Nephron progenitor cell (in vitro differentiated cells): Measurements from ENCODE around the gene IL3.

Experiments
- DNase-seq: peaks from one replicate; pipeline ENCODE4 v3.0.0; 2021
- H3K27ac Mint-ChIP-seq: 2 replicates; pipeline ENCODE4 v1.8.0; 2021; ENCODE audit warnings: mild to moderate bottlenecking, moderate library complexity, mixed read lengths
- H3K27me3 Mint-ChIP-seq: 2 replicates; pipeline ENCODE4 v1.8.0; 2021; ENCODE audit warnings: mild to moderate bottlenecking, low read depth, mixed read lengths; ENCODE audit not compliant: poor library complexity
- H3K36me3 Mint-ChIP-seq: 2 replicates; pipeline ENCODE4 v1.8.0; 2021; ENCODE audit warnings: low read depth, mixed read lengths
- H3K4me1 Mint-ChIP-seq: 2 replicates; pipeline ENCODE4 v1.8.0; 2021; ENCODE audit warnings: mixed read lengths
- H3K4me3 Mint-ChIP-seq: 2 replicates; pipeline ENCODE4 v1.8.0; 2021; ENCODE audit warnings: mild to moderate bottlenecking, moderate library complexity, mixed read lengths
- H3K9me3 Mint-ChIP-seq: 2 replicates; pipeline ENCODE4 v1.8.0; 2021; ENCODE audit warnings: mild to moderate bottlenecking, moderate library complexity, mixed read lengths
- TF ChIP-seq, protein P1 (sequence below): fragments of 200-600 bp; sonication (generic); IDR thresholded peaks from 2 replicates; pipeline ENCODE4 v1.5.0; 2021; ENCODE audit warnings: antibody characterized with exemption

IL3 gene

DNA sequence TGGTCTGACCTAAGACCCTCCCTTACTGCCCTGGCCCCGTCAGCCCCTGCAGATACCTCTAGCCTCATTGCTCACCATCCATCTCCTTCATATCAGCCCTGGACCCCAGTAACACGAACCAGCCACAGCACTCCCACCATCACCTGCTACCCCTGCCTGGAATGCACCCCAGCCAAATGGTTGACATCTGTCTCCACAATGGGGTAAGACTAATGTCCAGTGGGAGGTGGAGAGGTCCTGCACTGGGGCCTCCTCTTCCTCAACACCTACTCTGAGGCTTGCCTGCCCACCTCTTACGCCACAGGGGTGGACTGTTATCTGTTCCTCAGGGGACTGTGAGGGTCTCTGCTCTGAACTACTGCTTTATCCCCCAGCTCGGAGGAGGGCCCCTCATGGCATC lies 25.2 kb downstream of the IL3 start:
- Mint-ChIP-seq H3K27ac (no peak overlapping the region), H3K36me3 (no peaks in the 10 kb centered on the region)
- no peak for DNase-seq

DNA sequence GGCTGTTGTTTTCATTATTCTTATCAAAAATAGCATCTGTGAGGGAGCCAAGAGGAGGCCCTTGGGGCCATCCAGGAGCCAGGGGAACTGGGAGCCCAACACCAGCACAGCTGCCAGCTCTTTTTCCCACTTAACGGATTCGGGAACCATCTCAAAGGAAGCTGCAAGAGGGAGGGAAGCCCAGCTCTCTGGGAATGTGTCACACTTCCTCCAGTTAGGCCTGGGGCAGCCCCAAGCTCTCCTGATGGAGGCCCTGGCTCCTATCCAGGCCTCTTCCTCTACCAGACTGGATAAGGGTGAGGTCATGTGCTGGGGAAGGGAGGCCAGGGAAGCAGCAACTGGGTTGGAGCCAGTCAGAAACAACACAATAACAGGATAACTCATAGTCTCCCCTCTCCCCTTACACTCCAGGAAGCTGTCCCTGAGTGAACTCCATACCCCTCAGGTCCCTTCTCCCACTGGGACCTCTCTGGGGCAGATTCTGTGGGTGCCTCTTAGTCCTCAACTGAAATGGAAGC lies 25.9 kb downstream of the IL3 start:
- no peaks in the 10 kb centered on the region for H3K36me3 Mint-ChIP-seq
- peaks cover 5% of the 10 kb centered on the region for H3K4me1 Mint-ChIP-seq
- TF ChIP-seq, protein P1, sequence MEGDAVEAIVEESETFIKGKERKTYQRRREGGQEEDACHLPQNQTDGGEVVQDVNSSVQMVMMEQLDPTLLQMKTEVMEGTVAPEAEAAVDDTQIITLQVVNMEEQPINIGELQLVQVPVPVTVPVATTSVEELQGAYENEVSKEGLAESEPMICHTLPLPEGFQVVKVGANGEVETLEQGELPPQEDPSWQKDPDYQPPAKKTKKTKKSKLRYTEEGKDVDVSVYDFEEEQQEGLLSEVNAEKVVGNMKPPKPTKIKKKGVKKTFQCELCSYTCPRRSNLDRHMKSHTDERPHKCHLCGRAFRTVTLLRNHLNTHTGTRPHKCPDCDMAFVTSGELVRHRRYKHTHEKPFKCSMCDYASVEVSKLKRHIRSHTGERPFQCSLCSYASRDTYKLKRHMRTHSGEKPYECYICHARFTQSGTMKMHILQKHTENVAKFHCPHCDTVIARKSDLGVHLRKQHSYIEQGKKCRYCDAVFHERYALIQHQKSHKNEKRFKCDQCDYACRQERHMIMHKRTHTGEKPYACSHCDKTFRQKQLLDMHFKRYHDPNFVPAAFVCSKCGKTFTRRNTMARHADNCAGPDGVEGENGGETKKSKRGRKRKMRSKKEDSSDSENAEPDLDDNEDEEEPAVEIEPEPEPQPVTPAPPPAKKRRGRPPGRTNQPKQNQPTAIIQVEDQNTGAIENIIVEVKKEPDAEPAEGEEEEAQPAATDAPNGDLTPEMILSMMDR: no peak
- no peak for DNase-seq
- H3K27ac Mint-ChIP-seq: no peak overlapping the region
- H3K9me3 Mint-ChIP-seq: no peaks in the 10 kb centered on the region
- peaks cover 9% of the 10 kb centered on the region for H3K27me3 Mint-ChIP-seq
- H3K4me3 Mint-ChIP-seq: no peak overlapping the region

More for the DNA sequence above, 25.2 kb downstream of the IL3 start:
- Mint-ChIP-seq H3K9me3 (no peaks in the 10 kb centered on the region), H3K4me3 (no peak overlapping the region), H3K4me1 (peaks cover 5% of the 10 kb centered on the region), H3K27me3 (peaks cover 6% of the 10 kb centered on the region)
- TF ChIP-seq, protein P1: no peak

DNA sequence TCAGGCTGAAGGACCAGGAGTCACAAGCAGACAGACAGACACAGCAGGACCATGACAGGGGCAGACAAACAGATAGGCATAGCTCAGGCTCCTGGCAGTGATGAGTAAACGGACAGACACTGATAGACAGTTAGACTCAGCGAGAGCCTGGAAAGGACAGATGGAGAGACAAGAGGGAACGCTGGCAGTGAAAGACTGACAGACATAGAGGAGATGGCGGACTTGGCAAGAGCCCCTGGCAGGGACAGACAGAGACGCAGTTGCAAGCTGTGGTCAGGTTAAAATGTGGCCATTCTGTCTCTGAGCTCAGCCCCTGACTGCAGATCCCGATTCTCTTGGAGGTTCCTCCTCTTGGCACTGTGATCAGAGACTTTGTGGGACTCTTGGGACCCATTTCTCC lies 26.7 kb downstream of the IL3 start:
- H3K4me3 Mint-ChIP-seq: no peak overlapping the region
- no peak overlapping the region for H3K27ac Mint-ChIP-seq
- H3K27me3 Mint-ChIP-seq: peaks cover 9% of the 10 kb centered on the region
- no peak for DNase-seq
- peaks cover 5% of the 10 kb centered on the region for H3K4me1 Mint-ChIP-seq
- TF ChIP-seq, protein P1: no peak
- no peaks in the 10 kb centered on the region for H3K9me3 Mint-ChIP-seq
- H3K36me3 Mint-ChIP-seq: no peaks in the 10 kb centered on the region

DNA sequence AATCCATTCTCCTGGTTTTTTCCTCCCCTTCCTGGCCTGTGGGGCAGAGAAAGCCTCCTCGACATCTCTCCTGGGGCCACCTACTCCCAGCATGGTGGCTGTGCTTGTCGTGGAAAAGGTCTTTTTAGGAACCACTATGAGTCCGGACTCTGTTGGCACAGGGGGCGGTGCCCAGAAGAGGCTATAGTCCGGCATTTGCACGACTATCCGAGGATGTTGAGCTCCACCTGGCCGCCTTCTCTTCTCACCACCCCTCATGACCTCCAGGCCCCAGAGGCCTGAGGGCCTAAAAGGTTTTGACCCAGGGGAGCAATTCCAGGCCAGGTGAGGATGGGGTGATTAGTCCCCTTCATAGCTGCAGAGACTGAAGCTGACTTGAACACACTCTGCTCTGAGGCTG lies 27.2 kb downstream of the IL3 start:
- Mint-ChIP-seq H3K4me3 (no peak overlapping the region), H3K27ac (no peak overlapping the region), H3K27me3 (peaks cover 10% of the 10 kb centered on the region), H3K36me3 (no peaks in the 10 kb centered on the region), H3K9me3 (no peaks in the 10 kb centered on the region), H3K4me1 (peaks cover 5% of the 10 kb centered on the region)
- no peak for DNase-seq
- TF ChIP-seq, protein P1: no peak

DNA sequence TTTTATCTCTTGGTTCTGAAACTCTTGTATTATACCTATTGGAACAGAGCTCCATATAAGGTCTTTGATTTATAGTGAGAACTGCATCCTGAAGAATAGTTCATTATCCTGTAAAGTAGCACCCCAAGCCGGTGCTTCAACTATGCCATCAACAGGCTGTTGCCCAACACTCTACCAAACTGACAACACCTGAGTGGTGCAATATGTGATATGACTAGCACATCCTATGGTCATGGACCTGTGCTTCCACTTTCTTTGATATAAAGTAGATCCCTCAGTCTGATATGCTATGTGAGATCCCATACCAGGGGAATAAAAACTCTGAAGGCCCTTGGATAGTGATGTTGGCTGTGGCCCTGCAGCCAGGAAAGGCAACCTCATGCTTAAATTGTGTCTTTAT lies 28.9 kb downstream of the IL3 start:
- peaks cover 20% of the 10 kb centered on the region for H3K27me3 Mint-ChIP-seq
- H3K4me1 Mint-ChIP-seq: peaks cover 5% of the 10 kb centered on the region
- no peaks in the 10 kb centered on the region for H3K36me3 Mint-ChIP-seq
- H3K9me3 Mint-ChIP-seq: no peaks in the 10 kb centered on the region
- H3K27ac Mint-ChIP-seq: no peak overlapping the region
- DNase-seq: no peak
- TF ChIP-seq, protein P1: no peak
- no peak overlapping the region for H3K4me3 Mint-ChIP-seq

DNA sequence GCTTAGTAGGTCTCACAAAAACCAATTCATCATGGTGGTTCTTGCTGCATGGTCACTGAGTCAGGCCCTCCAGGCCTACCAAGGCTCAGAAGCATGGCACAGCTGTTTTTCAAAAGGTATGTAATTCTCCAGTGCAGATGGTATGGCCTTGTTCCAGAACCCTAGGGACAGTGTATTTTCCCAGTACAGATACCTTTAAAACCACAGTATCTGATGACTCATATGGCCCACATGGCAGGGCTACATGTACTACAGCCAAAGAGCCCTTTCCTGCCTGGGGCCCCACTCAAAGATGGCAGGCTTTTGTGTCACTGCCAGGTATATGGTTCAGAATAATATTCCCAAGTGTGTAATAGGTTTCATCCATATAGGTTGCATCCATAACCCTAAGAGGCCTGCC lies 29.7 kb downstream of the IL3 start:
- DNase-seq: no peak
- TF ChIP-seq, protein P1: no peak
- Mint-ChIP-seq H3K36me3 (no peaks in the 10 kb centered on the region), H3K27me3 (peaks cover 18% of the 10 kb centered on the region), H3K4me1 (peaks cover 5% of the 10 kb centered on the region), H3K9me3 (no peaks in the 10 kb centered on the region), H3K4me3 (no peak overlapping the region), H3K27ac (no peak overlapping the region)
